ENCODE data around the gene GID4. TPM values are rescaled to one million over a fixed set of nuclear protein-coding genes. Genes with fewer than 3 reads are reported as not detected.
A peak's percentile ranks its signal among the peaks of the same experiment; 100 is the strongest.

GID4 gene
- total RNA-seq, 1 experiment from 2014 or later: 9.8 TPM

GRCh38 chr17:18020971-18021370 lies 18.2 kb upstream of the GID4 start:
- H3K4me1 Mint-ChIP-seq (ENCODE audit: insufficient read depth, unreplicated experiment): peaks cover 7% of the 10 kb centered on the region
- no peaks in the 10 kb centered on the region for H3K9me3 Mint-ChIP-seq (ENCODE audit: unreplicated experiment)
- H3K27me3 Mint-ChIP-seq (ENCODE audit: insufficient read depth, unreplicated experiment): no peaks in the 10 kb centered on the region
- CTCF ChIA-PET: interaction anchor here (1.5 kb wide), 1 partner anchor 130 kb away, joined by 4 read pairs; no protein-coding TSS in a partner anchor
- no peak overlapping the region for H3K4me3 Mint-ChIP-seq (ENCODE audit: unreplicated experiment)
- H3K27ac Mint-ChIP-seq (ENCODE audit: low read depth, unreplicated experiment): no peak overlapping the region
- peaks cover 9% of the 10 kb centered on the region for H3K36me3 Mint-ChIP-seq (ENCODE audit: insufficient read depth, unreplicated experiment)
- POLR2A ChIA-PET: interaction anchor here (0.5 kb wide), 1 partner anchor 19 kb away, joined by 3 read pairs; no protein-coding TSS in a partner anchor
- no peak for TF ChIP-seq CTCF (IDR thresholded peaks at IDR 0.05; ENCODE audit: unreplicated experiment)
- BruUV-seq (replicated peaks): no TSS peak
- DNase-seq (ENCODE audit: unreplicated experiment): no peak
- intact Hi-C loops (cut with micrococcal nuclease): no loop called here

GRCh38 chr17:18021372-18021771 lies 17.8 kb upstream of the GID4 start:
- Mint-ChIP-seq H3K27ac (ENCODE audit: low read depth, unreplicated experiment) (no peak overlapping the region), H3K36me3 (ENCODE audit: insufficient read depth, unreplicated experiment) (peaks cover 5% of the 10 kb centered on the region), H3K4me3 (ENCODE audit: unreplicated experiment) (no peak overlapping the region), H3K9me3 (ENCODE audit: unreplicated experiment) (no peaks in the 10 kb centered on the region), H3K4me1 (ENCODE audit: insufficient read depth, unreplicated experiment) (peaks cover 11% of the 10 kb centered on the region), H3K27me3 (ENCODE audit: insufficient read depth, unreplicated experiment) (no peaks in the 10 kb centered on the region)
- no peak for TF ChIP-seq CTCF (IDR thresholded peaks at IDR 0.05; ENCODE audit: unreplicated experiment)
- ChIA-PET POLR2A (interaction anchor here (0.5 kb wide), 1 partner anchor 19 kb away, joined by 3 read pairs; no protein-coding TSS in a partner anchor), CTCF (interaction anchor here (1.5 kb wide), 1 partner anchor 131 kb away, joined by 4 read pairs; no protein-coding TSS in a partner anchor)
- DNase-seq (ENCODE audit: unreplicated experiment): no peak
- intact Hi-C loops (cut with micrococcal nuclease): no loop called here
- no TSS peak for BruUV-seq (replicated peaks)

GRCh38 chr17:18025241-18025944 lies 13.8 kb upstream of the GID4 start:
- CTCF ChIA-PET: interaction anchor here (0.6 to 2.4 kb wide), 5 partner anchors 8 to 362 kb away, joined by 3 to 8 read pairs (median 4); partner anchors contain the start of gene DRC3
- POLR2A ChIA-PET: interaction anchor here (0.7 to 2.8 kb wide), 6 partner anchors 13 to 180 kb away, joined by 3 to 11 read pairs (median 6); partner anchors contain the start of genes ATPAF2, DRC3 and TOM1L2

More at GRCh38 chr17:18025241-18025944, 13.8 kb upstream of the GID4 start:
- BruUV-seq (replicated peaks): no TSS peak
- Mint-ChIP-seq H3K4me1 (ENCODE audit: insufficient read depth, unreplicated experiment) (peaks cover 15% of the 10 kb centered on the region), H3K4me3 (ENCODE audit: unreplicated experiment) (no peak overlapping the region), H3K36me3 (ENCODE audit: insufficient read depth, unreplicated experiment) (peaks cover 4% of the 10 kb centered on the region), H3K27ac (ENCODE audit: low read depth, unreplicated experiment) (no peak overlapping the region), H3K9me3 (ENCODE audit: unreplicated experiment) (no peaks in the 10 kb centered on the region), H3K27me3 (ENCODE audit: insufficient read depth, unreplicated experiment) (no peaks in the 10 kb centered on the region)
- peak; percentile 87 for DNase-seq (ENCODE audit: unreplicated experiment)
- no peak for TF ChIP-seq CTCF (IDR thresholded peaks at IDR 0.05; ENCODE audit: unreplicated experiment)
- intact Hi-C loops (cut with micrococcal nuclease): loop anchor here (1.0 kb wide), 1 partner anchor 53 kb away; the partner anchor contains the start of genes DRC3 and TOM1L2

Data from MCF 10A (cell line).